HG02642 (cell line): ENCODE measurements around the gene WFS1.

Experiments used
- ATAC-seq: cut with Tn5 transposase; IDR thresholded peaks from one replicate; pipeline ENCODE4 v1.9.1; 2021; ENCODE audit warnings: mild to moderate bottlenecking; ENCODE audit not compliant: unreplicated experiment, poor library complexity

The WFS1 gene

DNA sequence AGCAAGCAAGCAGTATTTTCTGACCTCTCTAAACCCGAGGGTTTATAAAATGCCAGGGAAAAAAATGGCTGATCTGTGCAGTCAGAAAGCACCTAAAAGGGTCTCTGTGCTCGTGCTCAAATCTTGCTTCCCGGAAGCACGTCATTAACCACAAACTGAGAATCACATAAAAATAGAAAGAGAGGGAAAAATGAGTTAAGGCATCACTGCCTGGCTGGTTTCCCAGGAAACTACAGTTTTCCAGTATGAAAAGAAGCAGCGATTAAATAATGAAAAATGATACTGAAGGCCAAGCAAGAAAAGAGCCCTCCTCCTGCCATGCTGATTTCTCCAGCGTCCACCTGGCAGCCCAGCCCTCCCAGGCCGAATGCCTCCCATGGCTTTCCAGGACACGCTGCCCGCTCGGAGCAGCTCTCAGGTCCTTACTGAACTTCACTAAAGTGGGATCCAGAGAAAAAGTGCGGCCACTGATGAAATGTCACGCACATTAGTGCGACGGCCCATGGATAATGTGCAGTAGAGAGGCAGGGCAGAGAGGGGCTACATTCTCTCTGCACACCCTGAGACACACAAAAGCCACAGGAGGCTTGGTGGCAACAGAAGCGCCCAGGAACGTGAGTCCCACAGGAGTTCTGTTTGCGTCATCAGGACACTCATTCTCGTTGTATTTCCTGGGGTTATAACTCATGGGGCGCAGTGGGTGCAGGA is 80.4 kb downstream of the WFS1 start:
- no peak for ATAC-seq

- ATAC-seq, result no peak
Observed at GRCh38 chr4:6350646-6351045, 81.0 kb downstream of the WFS1 start.

DNA sequence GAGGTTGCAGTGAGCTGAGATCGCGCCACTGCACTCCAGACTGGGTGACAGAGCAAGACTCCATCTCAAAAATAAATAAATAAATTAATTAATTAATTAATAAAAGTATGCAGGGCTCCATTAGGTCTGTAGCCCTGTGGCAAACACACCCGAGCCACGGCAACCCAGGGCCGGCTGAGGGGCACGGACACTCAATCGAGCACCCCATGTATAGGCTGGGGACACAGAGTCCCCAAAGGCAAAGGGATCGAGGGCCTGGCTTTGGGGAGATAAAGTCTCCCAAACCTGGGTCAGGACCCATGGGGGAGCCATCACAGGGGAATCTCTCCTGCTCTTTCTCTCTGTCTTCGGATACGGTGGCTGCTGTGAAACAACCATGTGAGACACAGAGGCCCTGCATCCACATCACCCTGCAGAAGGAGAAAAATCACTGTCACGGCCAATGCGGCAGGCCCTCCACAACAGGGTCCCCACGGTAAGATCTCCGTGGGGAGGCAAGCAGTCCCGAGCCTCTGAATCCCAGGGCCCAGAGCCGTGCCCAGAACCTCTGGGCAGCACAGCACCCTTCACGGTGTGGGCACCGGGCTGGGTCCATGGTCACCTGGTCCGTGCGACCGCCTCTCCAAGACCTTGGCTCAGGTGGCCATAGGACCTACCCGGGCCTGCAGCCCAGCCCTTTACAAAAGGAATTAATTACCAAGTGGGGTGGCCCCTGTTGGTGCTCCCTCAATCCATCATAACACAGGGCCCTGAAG is 81.8 kb downstream of the WFS1 start:
- no peak for ATAC-seq

GRCh38 chr4:6352031-6352692 is 82.5 kb downstream of the WFS1 start:
- ATAC-seq, result no peak
